Activated CD4-positive, alpha-beta T cell treated with anti-CD3 and anti-CD28 coated beads for 36 hours (primary cell): ENCODE measurements around the gene MRPS30. TPM values are rescaled to one million over a fixed set of nuclear protein-coding genes. Genes with fewer than 3 reads are reported as not detected.
"Not testable (repeated sequence)": the region's sequence is repeated elsewhere in the genome, so short reads cannot be mapped to it uniquely, and the experiment has no call there.

Experiments
- ATAC-seq: fragments of 200-7000 bp; cut with Tn5 transposase; one replicate; pipeline ENCODE4 v1.10.0; 2021; ENCODE audit warnings: mild to moderate bottlenecking, moderate library complexity
- CTCF ChIA-PET: fragments of 350-600 bp; sonication (Branson Sonifier 250); formaldehyde crosslinking; loops from one replicate; lab custom pipeline; 2021; ENCODE audit warnings: antibody characterized with exemption; lab: Charles Lee
- POLR2A ChIA-PET: fragments of 350-600 bp; sonication (Branson Sonifier 250); formaldehyde crosslinking; loops from one replicate; lab custom pipeline; 2021; ENCODE audit warnings: antibody characterized with exemption, inconsistent platforms; lab: Charles Lee
- DNase-seq: peaks from one replicate; pipeline ENCODE4 v3.0.0-alpha.2; 2020
- H3K27ac Mint-ChIP-seq: one replicate; pipeline ENCODE4 v1.8.0; 2021; ENCODE audit warnings: mixed read lengths
- H3K27me3 Mint-ChIP-seq: one replicate; pipeline ENCODE4 v1.8.0; 2021; ENCODE audit warnings: mixed read lengths
- H3K36me3 Mint-ChIP-seq: one replicate; pipeline ENCODE4 v1.8.0; 2021; ENCODE audit warnings: low read depth, mixed read lengths
- H3K4me1 Mint-ChIP-seq: one replicate; pipeline ENCODE4 v1.8.0; 2021; ENCODE audit warnings: mixed read lengths
- H3K4me3 Mint-ChIP-seq: one replicate; pipeline ENCODE4 v1.8.0; 2021; ENCODE audit warnings: mild to moderate bottlenecking, moderate library complexity, mixed read lengths
- H3K9me3 Mint-ChIP-seq: one replicate; pipeline ENCODE4 v1.8.0; 2021; ENCODE audit warnings: low read depth, mixed read lengths
- intact Hi-C, 2 experiments: fragments of 100-400 bp; cut with DNase I in 1 of 2; cut with micrococcal nuclease in 1 of 2; formaldehyde crosslinking; loops; one replicate each; pipeline versions ENCODE4 v1.14.2 to v1.15.1; 2022 to 2024; cut with DNase I, micrococcal nuclease
- total RNA-seq, 2 experiments: library from RNA; stranded (reverse); gene quantifications; one replicate each; pipeline ENCODE4 v1.2.3, GENCODE V29; 2021

Gene MRPS30
- total RNA-seq, 2 experiments from 2014 or later: 59.7 to 73.3 TPM

- ATAC-seq, H3K9me3 Mint-ChIP-seq, POLR2A ChIA-PET, H3K27me3 Mint-ChIP-seq, H3K4me3 Mint-ChIP-seq, DNase-seq, CTCF ChIA-PET, H3K4me1 Mint-ChIP-seq, H3K27ac Mint-ChIP-seq, intact Hi-C loops: not testable (repeated sequence)
- H3K36me3 Mint-ChIP-seq: peaks cover 47% of the 10 kb centered on the region
Observed at GRCh38 chr5:44824662-44825061, 15.9 kb downstream of the MRPS30 start.

GRCh38 chr5:44827681-44828080, 18.9 kb downstream of the MRPS30 start:
- Mint-ChIP-seq H3K27me3 (no peaks in the 10 kb centered on the region), H3K4me1 (peaks cover 4% of the 10 kb centered on the region), H3K9me3 (no peaks in the 10 kb centered on the region), H3K27ac (no peak overlapping the region), H3K36me3 (peaks cover 32% of the 10 kb centered on the region), H3K4me3 (no peak overlapping the region)
- CTCF ChIA-PET: no interaction called here
- intact Hi-C loops: no loop called here
- ATAC-seq (no peak), DNase-seq (no peak)
- POLR2A ChIA-PET: no interaction called here

DNA sequence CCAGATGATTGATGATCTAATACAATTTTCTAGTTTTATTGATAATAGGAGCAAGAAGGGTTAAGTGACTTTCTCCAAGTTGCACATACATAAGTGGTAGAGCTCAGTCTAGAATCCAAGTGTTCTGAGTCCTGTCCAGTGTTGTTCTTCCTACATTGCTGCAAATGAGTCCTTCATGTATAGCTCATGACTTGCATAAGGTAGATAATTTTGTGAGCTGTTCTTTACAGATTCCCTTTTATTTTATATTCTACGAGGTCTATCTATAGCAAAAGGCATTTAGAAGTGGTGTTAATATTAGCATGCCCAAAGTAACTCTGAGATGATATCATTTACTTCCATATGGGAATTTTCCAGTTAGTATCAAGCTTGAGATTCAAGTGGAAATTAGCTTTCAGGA, 20.0 kb downstream of the MRPS30 start:
- intact Hi-C loops: no loop called here
- Mint-ChIP-seq H3K27me3 (no peaks in the 10 kb centered on the region), H3K36me3 (peaks cover 29% of the 10 kb centered on the region), H3K9me3 (no peaks in the 10 kb centered on the region), H3K4me1 (peaks cover 6% of the 10 kb centered on the region), H3K4me3 (no peak overlapping the region), H3K27ac (no peak overlapping the region)
- no peak for ATAC-seq
- DNase-seq: no peak
- ChIA-PET POLR2A (no interaction called here), CTCF (interaction anchor here (0.7 kb wide), 1 partner anchor 1143 kb away, joined by 3 read pairs; no protein-coding TSS in a partner anchor)

- Mint-ChIP-seq H3K9me3 (no peaks in the 10 kb centered on the region), H3K4me3 (no peak overlapping the region), H3K27ac (no peak overlapping the region), H3K27me3 (no peaks in the 10 kb centered on the region), H3K4me1 (peaks cover 6% of the 10 kb centered on the region), H3K36me3 (peaks cover 17% of the 10 kb centered on the region)
- intact Hi-C loops: no loop called here
- ChIA-PET CTCF (no interaction called here), POLR2A (no interaction called here)
- DNase-seq: no peak
- ATAC-seq: no peak
Observed at GRCh38 chr5:44830951-44831350, 22.2 kb downstream of the MRPS30 start.

- no peak for ATAC-seq
- ChIA-PET POLR2A (no interaction called here), CTCF (no interaction called here)
- no peaks in the 10 kb centered on the region for H3K27me3 Mint-ChIP-seq
- H3K27ac Mint-ChIP-seq: no peak overlapping the region
- intact Hi-C loops: no loop called here
- H3K9me3 Mint-ChIP-seq: peaks cover 3% of the 10 kb centered on the region
- peaks cover 3% of the 10 kb centered on the region for H3K4me1 Mint-ChIP-seq
- no peak overlapping the region for H3K4me3 Mint-ChIP-seq
- H3K36me3 Mint-ChIP-seq: peaks cover 12% of the 10 kb centered on the region
- DNase-seq: no peak
Observed at GRCh38 chr5:44833249-44833648, 24.5 kb downstream of the MRPS30 start.

- POLR2A ChIA-PET: no interaction called here
- no peak for ATAC-seq
- peaks cover 3% of the 10 kb centered on the region for H3K4me1 Mint-ChIP-seq
Observed at GRCh38 chr5:44835693-44836092, 26.9 kb downstream of the MRPS30 start.

DNA sequence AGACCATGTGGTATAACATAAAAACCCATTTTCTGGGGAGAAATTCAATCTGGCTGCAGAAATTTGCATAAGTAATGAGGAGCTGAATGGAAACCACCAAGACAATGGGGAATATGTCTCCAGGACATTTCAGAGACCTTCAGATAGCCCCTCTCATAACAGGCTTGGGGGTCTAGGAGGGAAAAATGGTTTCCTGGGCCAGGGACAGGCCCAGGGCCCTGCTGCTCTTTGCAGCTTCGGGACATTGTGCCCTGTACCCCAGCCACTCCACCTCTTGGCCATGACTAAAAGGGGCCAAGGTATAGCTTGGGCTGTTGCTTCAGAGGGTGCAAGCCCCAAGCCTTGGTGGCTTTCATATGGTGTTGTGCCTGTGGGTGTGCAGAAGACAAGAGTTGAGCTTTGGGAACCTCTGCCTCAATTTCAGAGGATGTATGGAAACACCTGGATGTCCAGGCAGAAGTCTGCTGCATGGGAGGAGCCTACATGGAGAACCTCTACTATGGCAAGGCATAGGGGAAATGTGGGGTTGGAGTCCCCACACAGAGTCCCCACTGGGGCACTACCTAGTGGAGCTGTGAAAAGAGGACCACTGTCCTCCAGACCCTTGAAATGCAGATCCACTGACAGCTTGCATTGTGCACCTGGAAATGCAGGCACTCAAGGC, 30.4 kb downstream of the MRPS30 start:
- DNase-seq: no peak
- ATAC-seq: no peak
- ChIA-PET CTCF (no interaction called here), POLR2A (no interaction called here)
- Mint-ChIP-seq H3K4me1 (no peaks in the 10 kb centered on the region), H3K27me3 (no peaks in the 10 kb centered on the region), H3K4me3 (no peak overlapping the region), H3K36me3 (peaks cover 17% of the 10 kb centered on the region), H3K9me3 (peaks cover 13% of the 10 kb centered on the region), H3K27ac (no peak overlapping the region)
- intact Hi-C loops: no loop called here

More at GRCh38 chr5:44835693-44836092, 26.9 kb downstream of the MRPS30 start:
- Mint-ChIP-seq H3K36me3 (peaks cover 20% of the 10 kb centered on the region), H3K9me3 (peaks cover 13% of the 10 kb centered on the region), H3K4me3 (no peak overlapping the region), H3K27ac (no peak overlapping the region), H3K27me3 (no peaks in the 10 kb centered on the region)
- intact Hi-C loops: no loop called here
- no peak for DNase-seq
- CTCF ChIA-PET: no interaction called here

DNA sequence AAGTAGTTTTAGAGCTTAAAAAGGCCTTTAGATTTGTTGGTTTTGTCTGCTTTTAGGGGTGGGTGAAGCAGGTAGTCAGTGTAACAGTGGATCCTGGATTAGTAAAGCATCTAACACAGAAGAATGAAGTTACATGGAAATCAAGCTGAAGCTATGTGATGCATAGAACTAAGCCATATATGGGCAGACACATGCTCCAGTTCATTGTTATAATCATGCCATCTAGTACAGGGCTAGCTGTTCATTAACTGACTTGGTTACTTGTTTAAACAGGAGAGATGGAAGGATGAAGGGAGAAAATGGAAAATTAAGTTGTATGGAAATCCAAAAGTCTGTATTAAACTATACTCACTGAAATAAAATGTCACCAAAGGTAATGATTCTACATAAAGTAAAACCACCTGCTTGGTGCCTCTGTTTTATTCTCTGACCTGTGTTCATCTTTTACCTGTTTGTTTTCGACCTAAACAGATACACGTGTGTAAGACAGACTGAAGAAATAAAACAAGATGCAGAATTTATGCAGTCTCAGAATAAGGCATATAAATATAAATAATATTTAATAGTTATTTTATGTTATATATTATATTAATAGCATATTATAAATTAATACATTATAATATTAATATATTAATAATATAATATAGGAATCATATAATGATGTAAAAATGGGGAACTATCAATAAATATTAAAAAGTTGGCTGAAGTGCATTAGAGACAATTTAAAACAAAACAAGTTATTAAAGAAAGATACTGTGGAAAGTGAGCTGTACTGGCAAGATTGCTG, 33.9 kb downstream of the MRPS30 start:
- Mint-ChIP-seq H3K27me3 (no peaks in the 10 kb centered on the region), H3K4me3 (no peak overlapping the region), H3K27ac (no peak overlapping the region), H3K9me3 (peaks cover 13% of the 10 kb centered on the region), H3K4me1 (no peaks in the 10 kb centered on the region), H3K36me3 (peaks cover 14% of the 10 kb centered on the region)
- ATAC-seq: no peak
- no peak for DNase-seq
- intact Hi-C loops: no loop called here
- ChIA-PET CTCF (interaction anchor here (0.8 kb wide), 1 partner anchor 19 kb away, joined by 3 read pairs; no protein-coding TSS in a partner anchor), POLR2A (no interaction called here)

- H3K9me3 Mint-ChIP-seq: peaks cover 2% of the 10 kb centered on the region
- CTCF ChIA-PET: no interaction called here
- H3K4me3 Mint-ChIP-seq: no peak overlapping the region
- no peak overlapping the region for H3K27ac Mint-ChIP-seq
- ATAC-seq: no peak
- no peak for DNase-seq
- intact Hi-C loops: no loop called here
- no peaks in the 10 kb centered on the region for H3K27me3 Mint-ChIP-seq
- POLR2A ChIA-PET: no interaction called here
- H3K4me1 Mint-ChIP-seq: no peaks in the 10 kb centered on the region
- H3K36me3 Mint-ChIP-seq: peaks cover 3% of the 10 kb centered on the region
Observed at GRCh38 chr5:44844744-44845143, 36.0 kb downstream of the MRPS30 start.

GRCh38 chr5:44845777-44846176, 37.0 kb downstream of the MRPS30 start:
- H3K27ac Mint-ChIP-seq: no peak overlapping the region
- POLR2A ChIA-PET: no interaction called here
- DNase-seq (no peak), ATAC-seq (no peak)
- no peaks in the 10 kb centered on the region for H3K9me3 Mint-ChIP-seq
- no peaks in the 10 kb centered on the region for H3K4me1 Mint-ChIP-seq
- no peaks in the 10 kb centered on the region for H3K36me3 Mint-ChIP-seq
- no peak overlapping the region for H3K4me3 Mint-ChIP-seq
- intact Hi-C loops: no loop called here
- H3K27me3 Mint-ChIP-seq: no peaks in the 10 kb centered on the region
- CTCF ChIA-PET: no interaction called here

DNA sequence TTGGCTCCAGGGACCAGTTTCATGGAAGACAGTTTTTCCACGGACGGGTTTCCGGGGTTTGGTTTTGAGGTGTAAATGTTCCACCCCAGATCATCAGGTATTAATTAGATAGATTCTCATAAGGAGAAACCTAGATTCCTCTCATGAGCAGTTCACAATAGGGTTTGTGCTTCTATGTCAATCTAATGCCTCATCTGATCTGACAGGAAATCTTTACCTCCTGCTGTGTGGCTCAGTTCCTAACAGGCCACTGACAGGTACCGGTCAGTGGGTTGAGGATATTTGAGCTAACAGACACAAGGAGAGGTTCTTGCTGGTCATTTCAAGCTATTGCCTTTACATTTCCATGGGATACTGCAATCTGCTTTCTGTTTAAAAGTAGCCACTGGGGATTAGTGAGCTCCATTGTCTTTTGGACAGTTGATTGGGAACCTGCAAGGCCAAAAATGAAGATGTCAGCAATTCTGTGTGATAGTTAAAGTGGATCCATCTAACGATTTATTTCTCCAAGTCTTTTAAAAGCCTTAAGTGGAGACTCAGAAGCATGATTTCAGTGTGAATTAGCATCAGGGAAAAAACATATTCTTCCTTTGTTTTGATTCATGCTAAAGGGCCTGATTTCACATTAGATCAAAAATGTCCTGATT, 38.6 kb downstream of the MRPS30 start:
- H3K27ac Mint-ChIP-seq: no peak overlapping the region
- no peaks in the 10 kb centered on the region for H3K36me3 Mint-ChIP-seq
- no peaks in the 10 kb centered on the region for H3K4me1 Mint-ChIP-seq
- H3K4me3 Mint-ChIP-seq: no peak overlapping the region
- intact Hi-C loops: no loop called here
- DNase-seq (no peak), ATAC-seq (no peak)
- ChIA-PET POLR2A (no interaction called here), CTCF (interaction anchor here (0.8 kb wide), 1 partner anchor 1428 kb away, joined by 4 read pairs; no protein-coding TSS in a partner anchor)
- H3K9me3 Mint-ChIP-seq: no peaks in the 10 kb centered on the region
- peaks cover 2% of the 10 kb centered on the region for H3K27me3 Mint-ChIP-seq
